HT-29 (cell line): Measurements from ENCODE around the gene OLFML3. TPM values are rescaled to one million over a fixed set of nuclear protein-coding genes. Genes with fewer than 3 reads are reported as not detected.
"Not testable (repeated sequence)": the region's sequence is repeated elsewhere in the genome, so short reads cannot be mapped to it uniquely, and the experiment has no call there.

Experiments
- DNase-seq: peaks from one replicate; pipeline ENCODE4 v3.0.0-alpha.2; 2015; ENCODE audit warnings: low spot score
- total RNA-seq: library from RNA; depleted of rRNA; stranded (reverse); fragments of >200 nt; shearing (Covaris generic); gene quantifications from 2 replicates; pipeline ENCODE4 v1.2.3, GENCODE V29; 2014

Gene OLFML3
- total RNA-seq, 1 experiment from 2014 or later, result 0.03 TPM

DNA sequence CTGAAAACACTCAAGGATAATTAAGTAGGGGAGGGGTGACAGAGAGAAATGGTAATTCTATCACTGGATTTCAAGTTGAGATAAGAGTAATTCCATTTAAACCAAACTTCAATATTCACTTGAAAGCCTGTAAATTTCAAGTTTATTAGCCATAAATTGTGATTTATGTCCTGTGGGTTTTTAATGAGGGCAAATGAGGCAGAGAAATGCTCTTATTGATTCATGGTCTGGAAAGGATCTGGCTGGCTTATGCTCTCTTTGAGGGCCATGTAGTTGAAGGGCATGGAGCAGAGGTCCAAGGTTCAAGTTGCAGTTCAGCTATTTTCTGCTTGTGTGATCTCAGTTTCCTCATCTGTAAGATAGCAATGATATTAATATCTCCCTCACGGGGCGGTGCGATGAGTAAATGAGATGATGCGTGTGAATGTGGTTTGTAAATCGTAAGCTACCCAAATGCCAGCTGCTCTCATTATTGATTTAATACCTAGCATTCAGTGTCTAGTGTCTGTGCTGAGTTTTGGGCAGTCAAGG, 12.3 kb downstream of the OLFML3 start:
- no peak for DNase-seq

DNA sequence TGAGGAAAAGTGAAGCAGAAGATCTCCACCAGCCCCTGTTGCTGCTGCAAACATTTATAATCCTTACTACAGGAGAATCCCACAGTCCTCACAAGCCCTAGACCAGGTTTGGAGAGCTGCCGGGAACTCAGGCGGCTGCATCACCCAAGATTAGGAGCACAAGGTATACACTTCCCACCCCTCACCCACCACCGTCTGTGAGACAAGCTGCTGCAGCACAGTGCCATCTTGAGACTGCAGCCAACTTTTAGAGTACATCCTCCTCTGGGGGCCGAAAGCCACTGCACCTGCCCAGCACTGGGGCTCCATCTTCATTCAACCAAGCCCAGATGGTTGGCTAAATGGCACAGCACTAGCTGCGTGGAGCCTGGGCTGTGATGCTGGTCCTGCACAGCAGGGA, 13.8 kb downstream of the OLFML3 start:
- DNase-seq, result no peak

DNA sequence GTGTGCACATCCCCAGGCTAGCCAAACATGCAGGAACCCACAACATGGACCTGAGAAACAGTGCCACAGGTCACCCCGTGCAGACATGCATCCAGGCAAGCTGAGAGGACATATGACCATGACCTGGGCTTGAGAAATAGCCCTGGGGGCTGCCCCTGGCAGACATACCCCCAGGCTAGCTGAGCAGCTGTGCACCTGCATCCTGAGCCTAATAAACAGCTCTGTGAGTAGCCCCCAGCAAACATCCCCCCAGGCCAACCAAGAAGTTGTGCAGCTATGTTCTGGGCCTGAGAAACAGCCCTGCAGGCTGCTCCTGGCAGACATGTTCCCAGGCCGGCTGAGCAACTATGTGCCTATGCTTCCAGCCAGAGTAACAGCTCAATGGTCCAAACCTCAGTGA, 14.5 kb downstream of the OLFML3 start:
- DNase-seq, result no peak

DNA sequence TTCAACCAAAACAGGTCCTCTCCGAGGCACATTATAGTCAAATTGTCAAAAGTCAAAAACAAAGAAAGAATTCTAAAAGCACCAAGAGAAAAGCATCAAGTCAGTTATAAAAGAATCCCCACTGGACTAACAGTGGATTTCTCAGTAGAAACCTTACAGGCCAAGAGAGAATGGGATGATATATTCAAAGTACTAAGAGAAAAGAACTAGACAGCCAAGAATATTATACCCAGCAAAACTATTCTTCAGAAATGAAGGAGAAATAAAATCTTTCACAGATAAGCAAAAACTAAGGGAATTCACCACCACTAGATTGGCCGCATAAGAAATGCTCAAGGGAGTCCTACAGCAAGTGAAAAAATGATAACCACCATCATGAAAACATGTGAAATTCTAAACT, 16.1 kb downstream of the OLFML3 start:
- no peak for DNase-seq

DNA sequence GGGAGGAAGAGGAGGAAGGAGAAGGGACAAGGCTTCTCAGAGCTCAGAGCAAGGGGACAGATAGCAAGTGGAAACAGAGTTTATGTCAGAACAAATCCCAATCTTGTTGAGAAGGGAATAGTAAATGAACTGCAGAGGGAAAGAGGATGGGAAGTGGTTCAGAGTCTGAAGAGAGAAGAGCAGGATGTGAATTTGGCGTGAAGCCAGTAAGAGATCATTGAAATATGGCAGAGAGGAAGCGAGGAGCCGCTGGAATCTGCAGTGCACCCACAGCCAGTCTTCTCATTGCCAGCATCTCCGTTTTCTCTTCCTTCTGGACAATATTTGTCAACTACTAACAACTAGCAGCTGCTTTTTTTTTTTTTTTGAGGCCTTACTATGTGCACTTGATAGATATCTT, 19.1 kb downstream of the OLFML3 start:
- DNase-seq, result peak; percentile 5

DNA sequence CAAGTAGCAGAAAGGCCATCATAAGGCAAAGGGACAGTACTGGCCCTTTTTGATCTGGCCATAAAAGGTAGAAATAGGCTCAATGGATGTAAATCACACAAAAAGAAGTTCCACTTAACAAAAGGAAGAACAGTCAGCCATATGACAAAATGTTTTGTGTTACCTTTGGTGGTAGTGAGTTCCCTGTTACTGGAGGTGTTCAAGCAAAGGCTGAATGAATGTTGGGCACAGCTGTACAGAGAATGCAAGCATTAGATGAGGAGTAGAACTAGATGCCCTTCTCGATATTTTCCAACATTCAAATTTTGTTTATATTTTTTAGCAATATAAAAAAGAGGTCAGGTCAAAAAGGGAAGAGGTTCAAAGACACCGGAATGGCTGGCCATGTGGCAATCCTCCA, 20.0 kb downstream of the OLFML3 start:
- DNase-seq, result no peak

DNA sequence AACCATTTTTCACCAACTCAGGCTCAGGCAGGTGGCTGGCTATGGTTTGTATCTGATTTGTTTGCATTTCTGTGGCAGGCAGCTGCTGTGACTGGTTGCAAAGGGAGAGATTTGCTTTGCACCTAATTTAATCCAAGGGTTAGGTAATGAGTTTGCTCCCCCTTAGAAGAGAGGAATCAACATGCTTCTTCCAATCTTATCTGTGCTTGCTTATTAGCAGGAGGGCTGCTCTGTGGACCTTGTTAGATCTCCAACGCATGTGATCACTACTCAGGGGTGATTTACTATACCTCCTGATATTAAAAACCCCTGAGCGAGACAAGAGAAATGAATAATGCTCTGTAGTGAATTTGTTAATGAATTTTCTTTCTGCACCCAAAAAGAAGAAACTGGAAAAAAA, 20.5 kb downstream of the OLFML3 start:
- DNase-seq, result no peak

DNA sequence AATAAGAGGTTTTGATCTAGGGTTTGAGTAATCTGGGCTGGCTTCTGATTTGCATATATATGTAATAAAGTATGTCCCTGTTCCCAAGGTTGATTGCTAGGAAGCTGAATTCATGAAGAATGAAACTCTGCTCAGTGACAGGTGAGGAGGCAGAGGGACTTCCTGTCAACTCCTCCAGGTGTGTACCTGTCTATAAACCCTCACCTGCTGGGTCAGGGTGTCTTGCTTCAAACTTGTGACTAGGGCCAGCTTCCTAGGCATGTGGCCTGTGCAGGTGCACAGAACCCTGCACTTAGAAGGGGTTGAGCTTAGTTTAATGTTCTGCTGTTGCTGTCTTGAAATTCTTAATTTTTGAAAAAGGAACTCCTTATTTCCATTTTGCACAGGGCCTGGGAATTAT, 21.1 kb downstream of the OLFML3 start:
- no peak for DNase-seq

DNA sequence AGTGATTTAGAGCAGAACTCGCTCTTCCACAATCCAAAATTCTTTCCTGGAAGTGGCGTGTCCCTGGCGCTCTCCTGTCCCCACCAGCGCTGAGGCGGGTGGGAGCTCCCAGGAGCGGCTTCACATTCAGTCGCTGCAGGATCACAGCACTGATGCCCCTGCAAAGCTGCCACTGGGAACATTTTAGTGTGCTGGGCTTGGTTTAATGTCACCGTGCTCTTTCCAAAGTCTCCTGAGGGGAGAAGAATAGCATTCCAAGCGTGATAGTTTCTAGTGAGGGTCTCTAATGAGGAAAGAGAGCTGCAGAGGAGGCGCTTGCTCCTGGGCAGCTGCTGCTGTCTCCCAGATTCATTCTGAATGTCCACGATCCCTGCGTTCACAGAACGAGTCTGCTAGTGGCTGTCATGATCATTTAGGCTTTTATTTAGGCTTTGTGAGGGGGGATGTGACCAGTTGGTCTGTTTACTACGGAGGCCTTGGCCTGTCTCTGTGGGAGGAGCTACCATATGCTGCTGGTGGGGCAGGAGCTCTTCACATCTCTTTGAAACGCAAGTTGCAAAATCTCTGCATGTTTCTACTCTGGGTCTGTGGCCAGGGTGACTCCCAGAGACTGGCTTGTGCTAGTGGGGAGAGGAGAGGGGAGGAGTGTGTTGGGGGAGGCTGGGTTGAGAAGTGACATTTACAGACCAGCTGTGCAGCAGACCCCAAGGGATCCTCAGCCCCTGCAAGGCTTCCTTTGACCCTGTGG, 23.4 kb downstream of the OLFML3 start:
- no peak for DNase-seq

DNA sequence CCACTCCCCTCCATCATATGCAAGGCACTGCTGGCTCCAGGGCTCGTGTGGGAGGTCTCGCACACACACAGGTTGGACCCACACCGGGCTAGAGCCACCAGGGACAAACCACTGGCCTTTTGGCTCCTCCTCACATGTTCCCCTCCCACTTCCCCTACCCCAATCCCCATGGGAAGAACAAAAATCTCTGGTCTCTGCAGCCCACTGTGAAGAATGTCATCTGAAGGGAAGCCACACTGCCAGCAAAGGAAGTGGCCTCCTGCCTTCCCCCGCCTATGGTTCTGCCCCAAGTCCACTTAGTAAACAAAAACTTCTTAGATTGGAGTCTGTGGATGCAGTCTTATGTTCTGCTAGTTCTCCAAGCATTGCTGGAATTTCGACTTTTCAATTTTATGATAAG, 24.2 kb downstream of the OLFML3 start:
- DNase-seq, result no peak

DNA sequence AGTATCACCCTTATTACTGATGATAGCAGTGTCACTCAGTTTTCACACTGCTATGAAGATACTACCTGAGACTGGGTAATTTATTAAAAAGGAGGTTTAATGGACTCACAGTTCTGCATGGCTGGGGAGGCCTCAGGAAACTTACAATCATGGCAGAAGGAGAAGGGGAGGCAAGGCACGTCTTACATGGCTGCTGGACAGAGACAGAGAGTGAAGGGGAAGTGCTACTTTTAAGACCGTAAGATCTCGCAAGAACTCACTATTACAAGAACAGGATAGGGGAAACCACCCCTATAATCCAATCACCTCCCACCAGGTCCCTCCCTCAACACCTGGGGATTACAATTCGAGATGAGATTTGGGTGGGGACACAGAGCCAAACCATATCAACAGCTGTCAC, 27.6 kb downstream of the OLFML3 start:
- DNase-seq, result not testable (repeated sequence)

DNA sequence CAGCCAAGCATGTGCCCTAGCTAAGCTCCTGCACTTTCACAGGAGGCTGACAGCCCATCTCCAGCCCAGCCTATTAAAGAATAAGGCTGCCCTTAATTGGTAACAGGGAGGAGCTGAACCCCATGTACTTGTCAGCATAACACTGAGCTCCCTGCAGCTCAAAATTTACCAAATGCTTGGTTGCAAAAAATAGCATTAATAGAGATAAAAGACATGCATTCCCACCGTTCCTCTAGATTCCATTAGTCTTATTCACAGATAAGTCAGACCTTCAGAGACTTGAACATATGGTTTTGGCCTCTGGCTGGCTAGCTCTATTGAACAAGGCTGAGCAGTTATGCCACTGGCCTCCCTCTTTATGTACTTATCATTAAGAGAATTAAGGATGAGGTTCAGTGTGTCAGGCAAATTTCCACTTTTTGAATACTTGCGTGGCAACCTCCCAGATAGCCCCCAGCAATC, 29.2 kb downstream of the OLFML3 start:
- no peak for DNase-seq

DNA sequence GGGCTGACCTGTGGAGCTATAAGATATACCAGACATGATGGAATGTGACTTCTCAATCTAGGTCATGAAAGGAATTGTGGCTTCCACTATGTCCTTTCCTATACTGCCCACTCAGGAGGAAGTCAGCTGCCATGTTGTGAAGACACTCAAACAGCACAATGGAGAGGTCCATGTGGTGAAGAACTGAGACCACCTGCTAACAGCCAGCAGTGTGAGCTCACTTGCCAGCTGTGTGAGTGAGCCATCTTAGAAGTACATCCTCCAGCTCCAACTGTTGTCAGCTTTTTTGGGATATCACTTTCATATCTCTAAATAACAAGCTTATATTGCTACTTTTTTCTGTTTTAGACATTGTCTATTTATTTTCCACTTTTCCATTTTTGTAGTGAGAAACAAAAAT, 29.7 kb downstream of the OLFML3 start:
- no peak for DNase-seq

DNA sequence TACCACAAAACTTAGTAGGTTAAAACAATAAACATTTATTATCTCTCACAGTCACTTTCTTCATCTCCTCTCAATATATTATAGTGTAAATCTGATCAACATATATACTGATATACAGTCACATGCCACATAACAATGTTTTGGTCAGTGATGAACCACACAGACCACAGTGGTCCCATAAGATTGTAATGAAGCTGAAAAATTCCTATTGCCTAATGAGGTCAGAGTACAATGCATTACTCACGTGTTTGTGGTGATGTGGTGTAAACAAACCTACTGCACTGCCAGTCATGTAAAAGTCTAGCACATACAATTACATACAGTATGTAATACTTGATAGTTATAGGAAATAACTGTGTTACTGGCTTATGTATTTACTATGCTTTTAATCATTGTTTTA, 30.1 kb downstream of the OLFML3 start:
- no peak for DNase-seq

DNA sequence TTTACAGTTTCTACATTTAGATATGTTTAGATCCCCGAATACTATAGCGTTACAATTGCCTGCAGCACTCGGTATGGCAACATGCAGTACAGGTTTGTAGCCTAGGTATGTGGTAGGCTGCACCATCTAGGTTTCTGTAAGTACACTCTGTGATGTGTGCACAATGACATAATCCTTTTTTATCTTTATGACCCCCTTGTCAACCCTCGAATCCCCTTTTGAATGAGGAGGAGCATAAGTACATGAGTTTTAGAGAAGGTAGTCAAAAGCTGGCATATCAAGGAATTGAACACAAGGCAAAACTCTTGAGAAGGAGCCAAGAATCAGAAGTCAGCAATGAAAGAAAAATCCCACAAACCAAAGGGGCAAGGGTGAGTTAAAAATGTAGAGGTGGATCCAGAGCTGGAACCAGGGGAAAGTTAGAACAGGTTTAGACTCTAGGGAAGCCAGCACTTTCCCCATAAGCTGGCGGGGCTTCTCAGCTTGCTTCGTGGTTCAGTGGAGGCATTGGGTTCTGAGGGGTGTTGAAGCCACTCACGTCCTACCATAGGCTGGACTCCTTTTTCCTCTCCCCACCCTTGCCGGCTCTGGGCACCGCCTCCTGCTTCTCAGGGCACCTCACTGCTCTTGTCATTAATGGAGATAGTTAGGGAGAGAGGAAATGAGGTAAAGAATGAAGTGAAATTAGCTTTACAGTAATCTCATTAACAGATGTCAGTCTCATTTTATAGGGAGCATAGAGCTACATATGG, 31.3 kb downstream of the OLFML3 start:
- DNase-seq, result no peak

DNA sequence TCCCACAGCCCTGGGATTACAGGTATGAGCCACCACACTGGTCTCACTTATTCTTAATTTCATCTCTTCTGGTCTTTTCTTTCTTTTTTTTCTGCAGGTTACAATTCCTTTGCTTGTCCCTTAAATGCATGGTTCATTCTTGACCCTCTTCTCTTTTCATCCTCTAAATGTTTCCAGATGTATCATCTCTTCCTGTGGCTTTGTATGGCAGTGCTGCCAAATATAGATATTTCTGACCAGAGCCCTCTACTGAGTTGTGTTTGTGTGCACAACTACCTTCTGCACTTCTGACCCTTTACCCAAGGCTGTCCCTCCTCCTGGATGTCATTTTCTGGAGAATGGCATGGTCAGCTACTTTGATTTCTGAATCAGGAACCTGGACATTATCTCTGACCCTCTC, 32.5 kb downstream of the OLFML3 start:
- DNase-seq, result no peak

DNA sequence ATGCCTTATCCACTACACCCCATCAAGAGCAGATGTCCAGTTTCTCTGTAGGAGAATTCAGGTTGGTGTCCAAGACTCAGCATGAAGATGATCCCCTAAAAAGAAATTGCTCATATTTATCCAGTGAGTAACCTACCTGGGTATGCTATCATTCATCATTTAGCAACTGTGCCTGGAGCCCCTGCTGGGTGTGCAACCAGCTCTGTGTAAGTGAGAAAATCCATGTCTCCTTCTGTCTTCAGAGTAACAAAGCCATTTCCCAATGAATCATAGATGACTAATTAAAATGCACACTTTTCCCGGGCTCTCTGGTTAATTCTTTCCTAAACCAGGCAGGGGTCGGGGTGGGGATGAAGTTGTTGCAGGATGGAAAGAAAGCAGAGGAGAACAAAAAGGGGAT, 35.8 kb downstream of the OLFML3 start:
- DNase-seq, result no peak

DNA sequence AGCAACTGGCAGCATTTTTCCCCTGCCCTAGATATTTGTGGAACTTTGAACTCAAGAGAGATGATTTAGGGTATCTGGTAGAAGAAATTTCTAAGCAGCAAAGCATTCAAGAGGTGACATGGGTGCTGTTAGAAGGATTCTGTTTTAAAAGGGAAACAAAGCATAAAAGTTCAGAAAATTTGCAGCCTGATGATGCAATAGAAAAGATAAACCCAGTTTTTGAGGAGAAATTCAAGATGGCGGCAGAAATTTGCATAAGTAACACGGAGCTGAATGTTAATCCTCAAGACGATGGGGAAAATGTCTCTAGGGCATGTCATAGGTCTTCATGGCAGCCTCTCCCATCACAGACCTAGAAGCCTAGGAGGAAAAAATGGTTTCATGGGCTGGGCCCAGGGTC, 40.5 kb downstream of the OLFML3 start:
- not testable (repeated sequence) for DNase-seq

DNA sequence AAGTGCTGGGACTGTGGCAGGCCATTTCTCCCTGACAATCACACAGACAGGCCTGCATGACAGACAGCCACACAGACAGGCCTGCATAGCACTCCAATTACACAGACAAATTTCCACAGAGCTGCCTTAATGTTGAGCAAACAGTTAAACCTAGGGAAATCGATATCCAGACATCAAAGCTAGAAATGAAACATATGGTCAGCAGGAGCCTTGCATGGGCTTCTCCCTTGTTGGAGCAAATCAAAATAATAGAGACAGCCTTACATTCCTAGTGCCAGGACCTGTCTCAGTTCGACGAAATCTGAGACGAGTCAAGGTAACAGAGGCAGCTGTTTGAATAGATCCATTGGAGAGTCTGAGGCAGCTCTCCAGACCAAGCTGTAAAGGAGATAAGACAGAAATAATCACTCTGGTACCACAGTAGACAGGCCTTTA, 42.4 kb downstream of the OLFML3 start:
- DNase-seq, result no peak

DNA sequence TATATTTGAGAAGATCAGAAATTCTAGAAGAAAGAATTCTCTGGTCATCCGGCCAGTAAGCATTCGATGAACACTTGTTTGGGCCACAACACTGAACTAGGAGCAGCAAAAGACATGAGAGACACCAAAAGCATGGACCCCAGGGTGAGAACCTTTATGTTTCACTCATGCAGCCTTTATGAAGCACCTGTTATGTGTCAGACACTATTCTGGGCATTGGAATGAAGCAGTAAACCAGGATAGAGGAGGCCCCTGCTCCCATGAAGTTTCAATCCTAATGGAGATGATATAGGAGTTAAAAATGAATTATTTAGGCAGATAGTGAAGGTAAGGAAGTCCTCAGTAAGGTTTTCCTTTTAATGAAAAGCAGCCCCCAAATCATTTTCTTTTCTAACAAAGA, 43.6 kb downstream of the OLFML3 start:
- DNase-seq, result no peak

DNA sequence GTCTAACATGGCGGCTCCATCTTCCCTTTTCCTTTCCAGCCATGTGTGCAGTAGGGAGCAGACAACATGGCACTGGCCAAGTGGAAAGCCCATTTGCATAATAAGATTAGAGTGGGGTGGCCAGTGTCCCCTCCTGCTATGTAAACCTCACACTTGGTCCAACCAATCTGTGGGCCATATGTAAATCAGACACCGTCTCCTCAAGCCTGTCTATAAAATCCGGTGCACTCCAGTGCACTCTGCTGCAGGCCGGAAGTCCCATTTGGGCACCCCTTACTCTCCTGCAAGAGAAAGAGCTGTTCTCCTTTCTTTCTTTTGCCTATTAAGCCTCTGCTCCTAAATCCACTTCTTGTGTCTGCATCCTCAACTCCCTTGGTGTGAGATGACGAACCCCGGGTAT, 44.1 kb downstream of the OLFML3 start:
- no peak for DNase-seq

DNA sequence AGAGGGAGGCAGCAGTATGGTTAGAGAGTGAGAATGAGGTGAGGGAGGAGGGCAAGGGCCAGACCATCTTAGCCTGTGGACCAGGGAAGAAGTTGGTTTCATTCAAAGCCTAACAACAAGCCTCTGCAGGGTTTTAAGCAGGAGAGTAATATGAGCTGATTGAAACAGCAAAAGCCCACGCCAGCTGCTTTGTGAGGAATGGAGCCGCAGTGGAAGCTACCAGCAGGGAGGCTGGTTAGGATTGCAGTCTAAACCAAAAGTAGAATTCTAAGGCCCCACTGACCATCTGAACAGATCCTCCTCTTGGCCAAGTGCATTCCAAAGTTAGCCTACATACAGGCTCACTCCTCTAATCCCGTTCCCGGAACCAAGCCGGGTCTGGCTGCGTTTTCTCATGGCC, 44.8 kb downstream of the OLFML3 start:
- DNase-seq, result no peak
